CD4-positive, alpha-beta T cell treated with Interleukin-10 for 1 hour (primary cell): ENCODE data around the gene SUN3.
A peak's percentile ranks its signal among the peaks of the same experiment; 100 is the strongest.
"Not testable (repeated sequence)": the region's sequence is repeated elsewhere in the genome, so short reads cannot be mapped to it uniquely, and the experiment has no call there.

Source experiments
- DNase-seq: peaks from one replicate; pipeline ENCODE4 v3.0.0-alpha.2; 2020

Gene SUN3

GRCh38 chr7:48025624-48026023 is 3.3 kb downstream of the SUN3 start:
- no peak for DNase-seq

- no peak for DNase-seq
These were observed 11.2 kb downstream of the SUN3 start for GRCh38 chr7:48017674-48018073.

- no peak for DNase-seq
These were observed 12.3 kb downstream of the SUN3 start for GRCh38 chr7:48016641-48017040.

- DNase-seq = no peak
These were observed 17.0 kb downstream of the SUN3 start for GRCh38 chr7:48011951-48012350.

GRCh38 chr7:48011323-48011722 is 17.6 kb downstream of the SUN3 start:
- DNase-seq = no peak

- DNase-seq = no peak
These were observed 19.0 kb downstream of the SUN3 start for GRCh38 chr7:48009954-48010353.

GRCh38 chr7:48009257-48009656 is 19.6 kb downstream of the SUN3 start:
- no peak for DNase-seq

- no peak for DNase-seq
These were observed 22.0 kb downstream of the SUN3 start for GRCh38 chr7:48006866-48007265.

GRCh38 chr7:48004638-48005037 is 24.3 kb downstream of the SUN3 start:
- DNase-seq = no peak

- no peak for DNase-seq
These were observed 24.9 kb downstream of the SUN3 start for GRCh38 chr7:48004032-48004431.

- not testable (repeated sequence) for DNase-seq
These were observed 28.7 kb downstream of the SUN3 start for GRCh38 chr7:48000164-48000563.

- DNase-seq = no peak
These were observed 29.5 kb downstream of the SUN3 start for GRCh38 chr7:47999413-47999812.

- no peak for DNase-seq
These were observed 36.5 kb downstream of the SUN3 start for GRCh38 chr7:47992446-47992845.

GRCh38 chr7:47991741-47992311 is 37.1 kb downstream of the SUN3 start:
- DNase-seq = peak; percentile 85

- no peak for DNase-seq
These were observed 37.6 kb downstream of the SUN3 start for GRCh38 chr7:47991270-47991669.

GRCh38 chr7:47990592-47990991 is 38.3 kb downstream of the SUN3 start:
- DNase-seq = no peak

GRCh38 chr7:47989607-47990400 is 39.1 kb downstream of the SUN3 start:
- DNase-seq = not testable (repeated sequence)

GRCh38 chr7:47988496-47989386 is 40.2 kb downstream of the SUN3 start:
- no peak for DNase-seq

- no peak for DNase-seq
These were observed 46.3 kb downstream of the SUN3 start for GRCh38 chr7:47982610-47983009.

- not testable (repeated sequence) for DNase-seq
These were observed 48.3 kb downstream of the SUN3 start for GRCh38 chr7:47980648-47981047.

GRCh38 chr7:47979832-47980181 is 49.1 kb downstream of the SUN3 start:
- DNase-seq = no peak

- peak; percentile 96 for DNase-seq
These were observed 49.6 kb downstream of the SUN3 start, which contains the start of gene HUS1 for GRCh38 chr7:47979145-47979831. TSS of gene HUS1 (minus strand) at chr7:47979615. CDS start at chr7:47979519, 96 bp downstream.

GRCh38 chr7:47978790-47979144 is 50.1 kb downstream of the SUN3 start:
- no peak for DNase-seq
